SH-SY5Y (cell line): Measurements from ENCODE around the gene PKD1L1.

Experiments used
- GATA2 ChIP-seq: IDR thresholded peaks from 2 replicates; pipeline ENCODE4 v1.6.1; 2011; ENCODE audit warnings: mild to moderate bottlenecking, low read depth, low read length
- GATA3 ChIP-seq: IDR thresholded peaks from 2 replicates; pipeline ENCODE4 v1.6.1; 2011; ENCODE audit warnings: low read depth, mild to moderate bottlenecking, low read length, moderate library complexity

DNA sequence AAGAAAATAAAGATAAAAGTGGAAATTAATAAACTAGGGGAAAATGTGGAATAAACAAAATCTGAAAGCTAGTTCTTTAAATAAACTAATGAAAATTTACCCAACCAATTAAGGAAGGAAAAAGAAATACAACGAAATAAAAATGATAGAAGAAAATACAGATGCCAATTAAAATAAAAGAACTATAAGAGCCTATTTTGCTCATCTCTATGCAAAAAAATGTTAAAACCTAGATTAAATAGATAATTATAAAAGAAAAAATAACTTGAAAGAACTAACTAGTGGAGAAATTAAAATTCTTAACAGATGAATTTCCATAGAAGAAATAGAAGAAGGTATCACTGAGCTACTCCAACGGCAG, 32.7 kb downstream of the PKD1L1 start:
- TF ChIP-seq GATA2 = no peak
- TF ChIP-seq GATA3 = no peak
